ENCODE results near the gene CD27.

DNA sequence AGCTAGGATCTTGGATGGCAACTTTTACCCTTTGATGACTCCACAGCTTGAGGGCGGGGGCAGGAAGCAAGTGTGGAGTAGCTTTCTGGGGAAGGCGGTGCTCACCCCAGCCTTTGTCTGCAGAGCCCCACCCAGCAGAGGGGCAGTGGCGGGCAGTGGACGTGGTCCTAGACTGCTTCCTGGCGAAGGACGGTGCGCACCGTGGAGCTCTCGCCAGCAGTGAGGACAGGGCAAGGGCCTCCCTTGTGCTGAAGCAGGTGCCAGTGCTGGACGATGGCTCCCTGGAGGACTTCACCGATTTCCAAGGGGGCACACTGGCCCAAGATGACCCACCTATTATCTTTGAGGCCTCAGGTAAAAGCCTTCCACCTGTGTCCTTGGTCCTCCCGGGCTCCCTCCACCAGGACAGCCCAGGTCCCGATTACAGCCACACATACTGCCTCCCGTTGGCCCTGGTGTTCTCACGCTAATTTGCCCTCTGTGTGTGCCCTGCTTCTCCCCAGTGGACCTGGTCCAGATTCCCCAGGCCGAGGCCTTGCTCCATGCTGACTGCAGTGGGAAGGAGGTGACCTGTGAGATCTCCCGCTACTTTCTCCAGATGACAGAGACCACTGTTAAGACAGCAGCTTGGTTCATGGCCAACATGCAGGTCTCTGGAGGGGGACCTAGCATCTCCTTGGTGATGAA lies 8.3 kb downstream of the CD27 start:
- TF ChIP-seq POLR2AphosphoS5 (IDR thresholded peaks at IDR 0.05; ENCODE audit: low read depth, low read length) (peak; percentile 69; the same call in 1 of the 2 replicates), POLR2A (IDR thresholded peaks at IDR 0.05; ENCODE audit: low read depth, low read length) (peak; percentile 50; the same call in 1 of the 2 replicates), TAF1 (IDR thresholded peaks at IDR 0.05; ENCODE audit: borderline replicate concordance, low read depth, low read length) (no peak)
